Activated T-cell treated with anti-CD3 and anti-CD28 coated beads for 48 hours (primary cell): Measurements from ENCODE around the gene RREB1.

ENCODE experiments used
- DNase-seq: peaks from one replicate; pipeline ENCODE4 v3.0.0-alpha.2; 2020; ENCODE audit warnings: low read depth

The RREB1 gene, protein sequence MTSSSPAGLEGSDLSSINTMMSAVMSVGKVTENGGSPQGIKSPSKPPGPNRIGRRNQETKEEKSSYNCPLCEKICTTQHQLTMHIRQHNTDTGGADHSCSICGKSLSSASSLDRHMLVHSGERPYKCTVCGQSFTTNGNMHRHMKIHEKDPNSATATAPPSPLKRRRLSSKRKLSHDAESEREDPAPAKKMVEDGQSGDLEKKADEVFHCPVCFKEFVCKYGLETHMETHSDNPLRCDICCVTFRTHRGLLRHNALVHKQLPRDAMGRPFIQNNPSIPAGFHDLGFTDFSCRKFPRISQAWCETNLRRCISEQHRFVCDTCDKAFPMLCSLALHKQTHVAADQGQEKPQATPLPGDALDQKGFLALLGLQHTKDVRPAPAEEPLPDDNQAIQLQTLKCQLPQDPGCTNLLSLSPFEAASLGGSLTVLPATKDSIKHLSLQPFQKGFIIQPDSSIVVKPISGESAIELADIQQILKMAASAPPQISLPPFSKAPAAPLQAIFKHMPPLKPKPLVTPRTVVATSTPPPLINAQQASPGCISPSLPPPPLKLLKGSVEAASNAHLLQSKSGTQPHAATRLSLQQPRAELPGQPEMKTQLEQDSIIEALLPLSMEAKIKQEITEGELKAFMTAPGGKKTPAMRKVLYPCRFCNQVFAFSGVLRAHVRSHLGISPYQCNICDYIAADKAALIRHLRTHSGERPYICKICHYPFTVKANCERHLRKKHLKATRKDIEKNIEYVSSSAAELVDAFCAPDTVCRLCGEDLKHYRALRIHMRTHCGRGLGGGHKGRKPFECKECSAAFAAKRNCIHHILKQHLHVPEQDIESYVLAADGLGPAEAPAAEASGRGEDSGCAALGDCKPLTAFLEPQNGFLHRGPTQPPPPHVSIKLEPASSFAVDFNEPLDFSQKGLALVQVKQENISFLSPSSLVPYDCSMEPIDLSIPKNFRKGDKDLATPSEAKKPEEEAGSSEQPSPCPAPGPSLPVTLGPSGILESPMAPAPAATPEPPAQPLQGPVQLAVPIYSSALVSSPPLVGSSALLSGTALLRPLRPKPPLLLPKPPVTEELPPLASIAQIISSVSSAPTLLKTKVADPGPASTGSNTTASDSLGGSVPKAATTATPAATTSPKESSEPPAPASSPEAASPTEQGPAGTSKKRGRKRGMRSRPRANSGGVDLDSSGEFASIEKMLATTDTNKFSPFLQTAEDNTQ (N-terminal part only)

GRCh38 chr6:7107578-7108195 lies at the start of gene RREB1:
TSS of gene RREB1 (plus strand) at chr6:7107961. CDS start at chr6:7181912, 73,951 bp downstream.
- DNase-seq = peak; percentile 60

DNA sequence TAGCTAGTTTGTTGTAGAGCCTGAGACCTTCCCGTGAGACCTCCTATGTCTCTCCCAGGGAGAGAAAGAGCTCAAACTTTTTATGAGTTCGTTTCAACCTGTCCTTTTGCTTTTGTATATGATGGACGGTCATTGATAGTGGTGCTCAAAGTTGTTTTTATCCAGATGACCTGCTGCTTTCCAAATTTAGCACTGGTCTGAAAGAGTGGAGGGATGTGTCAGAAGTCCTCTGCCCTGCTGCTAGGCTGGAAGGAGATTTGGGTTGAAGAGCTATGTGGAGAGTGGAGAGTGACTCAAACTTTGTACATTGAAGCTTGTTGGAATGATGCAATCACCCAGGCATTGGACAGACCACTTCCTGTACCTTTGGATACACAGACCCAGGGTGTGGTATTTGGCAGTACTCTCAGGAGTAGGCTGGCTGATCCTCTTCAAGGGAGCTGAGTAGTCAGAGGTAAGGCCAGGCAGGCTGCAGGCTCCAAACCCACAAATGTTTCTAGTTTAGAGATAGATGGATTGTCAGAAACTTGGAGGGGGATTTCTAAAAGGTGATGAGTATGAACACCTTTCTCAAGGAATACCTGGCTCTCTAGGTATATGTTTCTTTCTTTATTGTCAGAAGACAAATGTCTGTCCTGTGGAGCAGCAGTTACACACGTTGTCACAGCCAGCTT lies 49.4 kb upstream of the RREB1 start:
- peak; percentile 4 for DNase-seq

- no peak for DNase-seq
Measured at GRCh38 chr6:7060769-7061516, 46.8 kb upstream of the RREB1 start.

DNA sequence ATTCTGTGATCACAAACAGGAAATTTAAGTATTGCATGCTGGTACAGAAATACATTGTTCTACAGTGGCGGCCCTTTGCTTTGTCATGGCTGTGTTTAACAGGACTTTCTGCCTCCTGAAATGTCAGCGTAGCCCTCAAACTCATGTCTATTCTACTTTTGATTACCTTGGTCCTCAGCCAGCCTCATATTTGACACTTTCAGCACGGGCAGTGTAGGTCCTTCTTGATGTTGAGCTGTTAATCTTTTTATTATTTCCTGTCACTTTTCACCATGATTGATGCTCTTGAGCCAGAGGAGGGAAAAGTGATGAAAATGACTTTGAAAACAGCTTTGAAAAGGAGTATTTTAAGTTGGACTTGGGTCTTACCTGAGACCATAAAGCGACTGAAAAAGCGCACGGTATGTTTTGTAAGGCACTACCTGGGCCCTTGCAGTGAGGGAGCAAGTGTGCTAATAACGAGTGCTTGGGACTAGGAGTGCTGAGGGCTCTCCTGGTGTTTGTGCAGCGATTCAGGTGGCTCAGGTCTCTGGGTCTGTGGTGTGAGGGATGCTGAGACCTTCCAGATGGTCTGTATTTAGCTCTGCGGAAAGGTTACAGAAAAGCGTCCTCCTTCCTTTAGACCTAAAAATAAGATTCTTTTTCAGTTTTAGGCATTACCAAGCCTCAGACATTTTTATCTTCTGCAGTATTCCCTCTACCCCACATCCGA lies 45.2 kb upstream of the RREB1 start:
- DNase-seq = no peak

DNA sequence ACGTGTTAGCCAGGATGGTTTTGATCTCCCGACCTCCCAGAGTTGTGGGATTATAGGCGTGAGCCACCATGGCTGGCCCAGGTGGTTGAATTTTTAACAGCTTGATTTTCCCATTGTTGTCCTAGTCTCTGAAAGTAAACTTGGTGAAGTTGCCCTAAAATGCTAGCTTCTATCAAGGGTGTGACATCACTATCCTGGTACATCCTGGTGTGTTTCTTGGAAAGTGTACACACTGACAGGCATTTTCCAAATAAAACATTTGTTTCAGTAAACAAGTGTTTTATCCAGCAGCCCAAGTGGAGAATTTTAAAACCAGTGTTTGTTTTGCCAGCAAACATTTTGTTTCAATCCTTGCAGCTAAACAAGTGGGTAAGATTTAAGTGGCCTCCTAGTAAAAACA lies 40.5 kb upstream of the RREB1 start:
- no peak for DNase-seq

DNA sequence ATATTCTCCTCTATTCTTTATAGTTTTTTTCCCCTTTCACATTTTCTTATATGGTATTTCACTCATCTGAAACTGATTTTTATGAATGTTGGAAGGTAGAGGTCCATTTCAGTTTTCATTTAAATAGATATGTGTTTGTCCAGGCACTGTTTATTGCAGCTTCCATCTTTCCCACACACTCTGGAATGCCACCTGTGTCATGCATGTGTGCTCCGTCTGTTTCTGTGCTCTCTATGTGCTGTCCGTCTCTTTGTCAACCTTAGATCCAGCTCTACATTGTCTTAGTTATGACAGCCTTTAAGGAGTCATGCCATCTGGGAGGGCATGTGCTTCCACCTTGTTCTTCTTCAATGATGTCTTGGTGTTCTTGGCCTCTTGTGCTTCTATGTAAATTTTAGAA lies 36.4 kb upstream of the RREB1 start:
- DNase-seq = no peak

GRCh38 chr6:7073082-7073820 lies 34.5 kb upstream of the RREB1 start:
- DNase-seq = no peak

DNA sequence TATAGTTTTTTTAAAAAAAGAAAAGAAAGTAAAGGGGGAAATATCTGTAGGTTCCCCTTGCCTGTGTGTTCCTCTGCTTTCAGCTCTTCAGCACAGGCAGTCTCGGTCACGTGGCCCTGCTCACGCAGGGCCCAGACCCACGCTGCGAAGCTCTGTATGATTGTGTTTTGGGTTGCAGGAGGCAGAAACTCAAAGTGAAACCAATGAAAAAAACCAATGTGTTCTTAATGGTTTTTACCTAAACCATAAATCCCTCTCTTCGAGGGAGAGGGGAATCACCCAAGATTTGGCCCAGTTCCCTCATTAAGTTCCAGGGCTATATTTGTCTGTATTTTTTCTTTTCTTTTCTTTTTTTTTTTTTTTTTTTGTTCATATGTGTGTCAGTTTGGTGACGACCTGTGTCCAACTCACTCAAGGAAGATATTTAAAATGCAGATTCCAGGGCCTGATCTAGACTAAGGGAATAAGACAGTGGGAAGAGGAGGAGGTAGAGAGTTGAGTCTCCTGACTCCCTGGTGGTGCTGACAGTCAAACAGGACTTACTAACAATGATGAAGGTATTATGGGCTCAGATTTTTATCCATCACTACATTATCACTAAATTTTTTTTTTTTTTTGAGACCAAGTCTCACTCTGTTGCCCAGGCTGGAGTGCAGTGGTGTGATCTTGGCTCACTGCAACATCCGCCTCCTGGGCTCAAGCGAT lies 33.8 kb upstream of the RREB1 start:
- peak; percentile 64 for DNase-seq

GRCh38 chr6:7074870-7075269 lies 32.9 kb upstream of the RREB1 start:
- no peak for DNase-seq

- DNase-seq = no peak
Measured at GRCh38 chr6:7075341-7076000, 32.3 kb upstream of the RREB1 start.

GRCh38 chr6:7077856-7078255 lies 29.9 kb upstream of the RREB1 start:
- no peak for DNase-seq

DNA sequence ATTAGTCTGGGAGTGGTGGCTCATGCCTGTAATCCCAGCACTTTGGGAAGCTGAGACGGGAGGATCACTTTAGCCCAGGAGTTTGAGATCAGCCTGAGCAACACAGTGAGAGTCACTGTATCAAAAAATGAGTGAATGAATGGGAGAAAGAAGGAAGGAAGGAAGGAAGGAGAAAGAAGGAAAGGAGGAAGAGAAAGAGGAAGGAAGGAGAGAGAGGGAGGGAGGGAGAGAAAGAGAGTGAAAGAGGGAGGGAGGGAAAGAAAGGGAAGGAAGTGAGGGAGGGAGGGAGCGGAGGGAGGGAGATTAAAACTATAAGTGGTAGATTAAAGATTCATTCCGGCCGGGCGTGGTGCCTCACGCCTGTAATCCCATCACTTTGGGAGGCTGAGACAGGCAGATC lies 28.9 kb upstream of the RREB1 start:
- no peak for DNase-seq

DNA sequence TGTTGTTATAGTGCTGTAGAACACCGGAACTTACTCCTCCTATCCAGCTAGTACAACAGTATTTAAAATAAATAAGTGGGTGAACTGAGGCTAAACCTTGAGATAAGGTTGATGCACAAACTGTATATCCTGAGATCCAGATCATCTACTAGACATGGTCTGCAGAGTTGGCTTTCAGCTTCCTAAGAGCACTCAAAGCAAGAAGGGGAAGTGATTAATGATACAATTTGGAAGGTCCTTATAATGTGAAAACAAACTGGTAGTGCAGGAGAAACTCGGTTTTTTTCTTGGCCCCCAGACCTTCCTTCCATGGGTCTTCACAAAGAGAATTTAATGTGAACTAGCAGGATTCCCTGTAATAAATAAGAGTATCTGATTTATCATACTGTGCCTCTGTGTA lies 27.4 kb upstream of the RREB1 start:
- no peak for DNase-seq

- no peak for DNase-seq
Measured at GRCh38 chr6:7085911-7086310, 21.9 kb upstream of the RREB1 start.

DNA sequence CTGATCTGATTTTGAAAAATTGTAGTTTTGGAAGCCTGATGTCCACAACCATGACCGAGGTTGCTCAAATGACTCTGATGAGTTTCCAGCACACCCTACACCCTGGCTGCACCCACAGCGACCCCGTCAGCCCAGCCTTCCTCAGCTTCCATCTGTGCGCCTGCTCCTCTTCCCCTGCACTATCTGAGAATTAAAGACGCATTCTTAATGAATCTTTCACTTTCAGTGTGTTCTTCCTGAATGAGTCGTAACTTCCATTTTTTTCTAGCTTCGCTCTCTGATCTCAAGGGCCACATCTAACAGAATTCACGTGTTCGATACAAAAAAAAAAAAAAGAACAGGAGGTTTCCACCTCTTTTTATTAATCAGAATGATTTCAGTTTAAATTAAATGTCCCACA lies 21.3 kb upstream of the RREB1 start:
- DNase-seq = peak; percentile 24

DNA sequence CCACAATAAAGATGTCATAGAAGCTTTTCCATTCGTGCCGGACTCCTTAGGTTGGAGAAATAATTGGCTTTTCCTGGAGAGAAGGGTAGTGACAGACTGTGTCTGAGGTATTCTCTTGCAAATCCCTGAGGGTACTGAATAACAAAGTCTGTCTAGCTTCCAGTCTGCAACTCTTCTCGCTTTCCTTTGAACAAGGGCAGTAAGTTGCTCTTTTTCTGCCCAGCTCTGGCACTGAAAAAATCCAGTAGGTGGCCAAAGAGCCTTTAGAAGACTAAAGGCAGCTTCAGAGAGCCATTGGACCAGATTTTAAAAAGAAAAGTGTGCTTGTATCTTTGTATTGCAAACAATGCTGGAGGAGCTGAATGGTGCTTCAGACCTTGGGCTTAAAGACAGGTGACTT lies 20.7 kb upstream of the RREB1 start:
- no peak for DNase-seq

DNA sequence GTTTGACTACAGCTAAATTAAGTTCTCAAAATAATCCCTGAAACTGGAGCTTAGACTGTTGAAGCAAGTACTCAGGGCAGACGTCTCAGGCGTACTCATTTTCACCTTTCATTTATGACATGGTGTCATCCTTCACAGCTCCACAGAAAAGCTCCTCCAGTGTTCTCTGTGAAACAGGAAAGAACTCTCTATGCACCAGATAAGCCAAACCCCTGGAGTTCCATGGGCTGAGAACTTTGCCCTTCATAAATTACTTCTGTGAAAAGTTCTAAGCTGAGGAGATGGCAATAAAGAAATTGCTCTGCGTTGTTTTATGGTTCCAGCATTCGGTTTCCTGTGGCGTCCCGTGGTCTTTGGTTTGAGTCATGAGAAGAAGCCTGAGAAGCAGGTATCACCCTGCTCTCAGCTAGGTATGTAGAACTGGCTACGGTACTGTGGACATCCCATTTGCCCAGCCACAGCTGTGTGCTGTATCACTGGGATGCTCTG lies 20.2 kb upstream of the RREB1 start:
- DNase-seq = peak; percentile 29
